Activated CD8-positive, alpha-beta memory T cell treated with anti-CD3 and anti-CD28 coated beads, Interleukin-2, amount 50 U/mL, for 48 hours (primary cell): ENCODE measurements around the gene SLC39A8.

Experiments used
- DNase-seq: peaks from one replicate; pipeline ENCODE4 v3.0.0-alpha.2; 2020

The SLC39A8 gene

DNA sequence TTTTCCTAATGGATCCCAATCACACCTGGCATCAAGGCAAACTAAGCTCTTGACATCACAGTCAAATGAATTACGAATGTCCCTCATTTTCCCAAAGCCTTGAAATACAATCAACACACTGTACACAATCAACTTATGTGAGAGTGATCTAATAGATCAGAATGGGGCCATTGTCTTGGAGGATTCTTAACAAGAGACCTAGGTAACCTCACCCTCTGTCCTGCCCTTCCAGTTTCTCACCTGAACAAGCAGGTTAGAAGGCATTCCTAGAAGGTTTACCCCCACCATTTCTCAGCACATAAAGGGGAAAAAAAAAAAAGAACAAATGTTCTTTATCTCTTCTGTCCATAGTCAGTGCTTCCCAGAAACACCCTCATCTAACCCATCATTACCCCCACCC is 6.3 kb downstream of the SLC39A8 start:
- no peak for DNase-seq

DNA sequence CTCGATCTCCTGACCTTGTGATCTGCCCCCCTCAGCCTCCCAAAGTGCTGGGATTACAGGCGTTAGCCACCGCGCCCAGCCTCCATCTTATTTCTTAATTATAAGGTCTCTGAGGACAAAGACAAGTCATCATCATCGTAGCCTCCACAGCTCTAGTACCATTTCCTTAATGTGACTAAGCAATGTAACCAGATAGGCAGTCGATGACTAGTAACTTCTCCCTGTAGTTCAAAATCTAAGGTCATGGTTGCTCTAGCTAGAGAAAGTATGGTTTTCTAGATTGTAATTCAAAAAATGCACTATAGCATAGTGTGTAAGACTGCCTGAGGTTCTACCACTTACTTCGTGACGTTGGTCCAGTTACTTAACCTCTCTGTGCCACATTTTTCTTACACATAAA is 6.9 kb downstream of the SLC39A8 start:
- DNase-seq = no peak

DNA sequence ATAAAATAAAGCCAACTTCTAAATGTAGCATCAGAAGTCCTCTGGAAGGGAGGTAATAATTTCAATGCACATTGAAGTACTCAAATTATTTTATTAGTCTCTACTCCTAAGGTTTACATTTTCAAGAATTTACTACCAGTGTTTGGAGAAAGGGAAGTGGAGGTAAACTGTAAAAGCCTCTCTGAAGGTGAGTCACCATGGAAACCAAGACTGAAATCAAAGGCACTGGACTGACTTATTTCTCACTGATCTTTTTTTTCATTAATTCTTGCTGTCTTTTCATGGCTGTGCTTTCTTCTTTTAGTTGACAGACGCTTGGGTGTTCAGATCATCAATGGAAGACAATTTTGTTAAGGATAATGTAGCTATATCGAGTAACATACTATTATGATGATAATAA is 9.7 kb downstream of the SLC39A8 start:
- no peak for DNase-seq

DNA sequence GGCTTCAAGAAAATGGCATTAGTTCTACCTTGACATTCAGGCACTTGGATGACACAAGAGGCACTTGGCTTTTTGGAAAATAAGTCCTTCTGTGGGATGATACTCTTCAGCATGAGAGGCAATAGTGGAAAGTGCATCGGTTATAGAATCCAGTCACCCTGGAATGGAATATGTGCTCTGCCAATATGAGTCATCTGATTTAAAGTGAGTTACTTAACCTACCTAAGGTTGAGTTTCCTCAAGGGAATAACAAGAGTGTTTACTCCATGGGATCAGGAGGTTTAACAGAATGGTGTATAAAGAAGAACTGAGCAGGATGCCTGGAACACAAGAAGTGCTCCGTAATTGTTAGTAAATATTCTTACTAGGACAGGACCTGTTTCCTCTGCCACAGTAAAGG is 10.7 kb downstream of the SLC39A8 start:
- DNase-seq = no peak

DNA sequence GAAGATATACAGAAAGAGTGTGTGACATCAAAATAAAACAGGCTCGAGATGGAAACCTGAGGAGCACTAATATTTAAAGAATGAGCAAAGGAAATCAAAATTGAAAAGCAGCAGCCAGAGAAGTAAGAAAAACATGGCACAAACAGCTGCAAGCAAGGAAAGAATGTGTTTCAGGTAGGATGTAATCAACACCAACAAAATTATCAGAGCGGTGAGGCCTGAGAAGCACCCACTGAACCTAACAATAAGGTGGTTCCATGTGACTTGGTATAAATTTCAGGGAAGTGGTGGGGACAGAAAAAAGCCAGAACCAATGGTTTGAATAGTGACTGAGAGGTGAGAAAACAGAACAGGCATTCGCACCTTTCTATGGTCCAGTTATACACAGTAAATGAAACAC is 11.5 kb downstream of the SLC39A8 start:
- DNase-seq = no peak

DNA sequence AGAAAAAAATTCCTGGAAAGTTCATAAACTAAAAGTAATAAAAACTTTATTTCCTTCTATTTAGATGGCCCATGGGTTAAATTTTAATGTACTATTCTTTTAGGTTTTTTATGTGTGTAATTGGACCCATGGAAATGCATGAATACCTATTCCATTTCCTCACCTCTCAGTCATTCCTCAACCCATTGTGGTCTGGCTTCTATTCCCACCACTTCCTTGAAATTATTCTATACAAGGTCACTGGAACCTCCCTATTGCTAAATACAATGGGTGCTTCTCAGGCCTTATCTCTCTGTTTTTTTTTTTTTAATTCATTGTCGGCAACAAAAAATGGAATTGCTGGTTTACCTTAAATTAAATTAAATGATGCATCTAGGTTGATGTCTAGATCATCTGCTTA is 17.2 kb downstream of the SLC39A8 start:
- DNase-seq = no peak

DNA sequence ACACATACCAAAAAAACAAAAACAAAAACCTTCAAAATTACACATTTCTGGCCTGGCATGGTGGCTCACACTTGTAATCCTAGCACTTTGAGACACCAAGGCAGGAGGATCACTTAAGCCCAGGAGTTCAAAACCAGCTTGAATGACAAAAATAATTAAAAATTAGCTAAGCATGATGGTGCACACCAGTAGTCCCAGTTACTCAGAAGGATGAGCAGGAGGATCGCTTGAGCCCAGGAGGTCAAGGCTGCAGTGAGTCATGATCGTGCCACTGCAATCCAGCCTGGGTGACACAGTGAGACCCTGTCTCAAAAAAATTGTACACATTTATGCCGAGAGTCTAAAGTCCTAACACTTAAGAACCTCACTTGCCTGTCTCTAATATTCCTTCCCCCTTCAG is 18.3 kb downstream of the SLC39A8 start:
- DNase-seq = no peak

DNA sequence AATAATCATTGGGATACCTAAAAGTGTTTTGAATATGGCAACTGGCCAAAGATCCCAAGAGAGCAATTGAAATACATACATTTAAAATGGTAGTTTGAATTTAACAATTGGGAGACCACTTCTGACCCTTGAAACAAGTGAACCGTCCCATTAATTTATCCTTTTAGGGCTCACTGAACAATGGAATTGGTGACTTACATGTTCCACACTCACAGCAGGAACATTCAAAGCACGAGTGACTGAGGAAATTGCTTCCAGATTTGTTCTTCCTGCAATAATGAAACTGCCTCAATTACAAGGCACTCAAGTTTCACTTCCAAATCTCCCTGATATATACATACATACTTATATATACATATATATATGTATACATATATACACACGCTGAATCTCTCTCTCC is 20.6 kb downstream of the SLC39A8 start:
- no peak for DNase-seq

DNA sequence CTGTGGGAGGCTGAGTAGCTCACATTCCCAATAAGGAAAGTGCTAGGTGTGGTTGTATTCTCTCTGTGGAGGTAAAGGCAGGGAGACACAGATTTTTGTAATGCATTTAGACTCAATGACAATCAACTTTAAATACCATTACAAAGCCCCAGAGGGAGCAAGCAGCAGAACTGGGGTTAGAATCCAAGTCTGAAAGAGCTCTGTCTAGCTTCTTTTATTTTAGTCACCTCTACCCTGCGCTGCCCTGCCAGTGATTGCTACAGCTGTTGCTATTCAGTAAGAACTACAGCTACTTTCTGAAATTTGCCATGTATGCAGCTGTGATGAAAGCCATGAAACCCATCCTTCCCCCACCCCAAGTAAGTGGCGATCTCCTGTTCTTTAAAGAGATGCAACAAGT is 22.5 kb downstream of the SLC39A8 start:
- DNase-seq = no peak

DNA sequence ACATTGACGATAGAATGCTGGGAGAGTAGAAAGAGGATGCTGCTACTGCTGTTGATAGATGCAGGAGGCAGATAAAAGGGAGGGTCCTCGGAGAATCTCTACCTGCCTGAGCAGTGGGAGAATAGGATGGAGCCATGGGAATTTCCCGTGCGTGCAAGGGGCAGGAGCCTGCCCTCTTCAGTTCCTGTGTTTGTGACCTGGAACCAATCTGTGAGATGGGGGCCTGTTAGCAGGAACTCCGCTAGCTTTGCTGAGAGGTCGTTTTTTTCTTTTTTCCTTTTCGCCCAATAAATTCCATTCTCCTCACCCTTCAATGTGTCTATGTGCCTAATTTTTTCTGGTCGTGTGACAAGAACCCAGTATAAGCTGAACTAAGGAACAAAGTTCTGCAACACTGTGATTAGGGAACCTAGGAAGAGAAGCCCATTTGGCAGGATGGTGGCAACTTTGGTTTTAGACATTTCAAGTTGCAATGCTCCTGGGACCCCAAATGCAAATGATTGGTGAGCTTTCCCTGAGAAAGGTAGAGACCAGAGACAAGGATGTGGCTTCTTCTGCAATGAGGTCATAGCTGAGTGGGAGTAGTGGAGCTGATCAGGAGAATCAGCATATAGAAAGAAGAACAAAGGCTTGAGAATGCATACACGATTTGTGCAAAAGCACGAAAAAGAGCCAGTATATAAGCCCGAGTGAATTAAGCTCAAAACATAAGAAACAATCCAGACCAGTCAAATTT is 23.9 kb downstream of the SLC39A8 start:
- DNase-seq = no peak

DNA sequence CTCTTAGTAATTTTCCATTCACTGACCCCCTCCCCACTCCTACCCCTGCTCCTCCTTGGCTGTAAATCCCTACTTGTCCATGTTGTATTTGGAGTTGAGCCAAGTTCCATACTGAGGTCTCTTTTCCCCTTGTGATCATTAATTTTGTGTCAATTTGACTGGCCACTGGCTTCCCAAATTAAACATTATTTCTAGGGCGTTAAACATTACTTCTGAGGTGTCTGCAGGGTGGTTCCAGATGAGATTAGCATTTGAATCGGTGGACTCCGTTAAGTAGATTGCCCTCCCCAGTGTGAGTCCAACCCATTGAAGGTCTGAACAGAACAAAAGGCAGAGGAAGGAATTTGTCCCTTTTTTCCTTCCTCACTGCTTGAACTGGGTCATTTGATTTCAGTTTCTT is 25.7 kb downstream of the SLC39A8 start:
- no peak for DNase-seq

DNA sequence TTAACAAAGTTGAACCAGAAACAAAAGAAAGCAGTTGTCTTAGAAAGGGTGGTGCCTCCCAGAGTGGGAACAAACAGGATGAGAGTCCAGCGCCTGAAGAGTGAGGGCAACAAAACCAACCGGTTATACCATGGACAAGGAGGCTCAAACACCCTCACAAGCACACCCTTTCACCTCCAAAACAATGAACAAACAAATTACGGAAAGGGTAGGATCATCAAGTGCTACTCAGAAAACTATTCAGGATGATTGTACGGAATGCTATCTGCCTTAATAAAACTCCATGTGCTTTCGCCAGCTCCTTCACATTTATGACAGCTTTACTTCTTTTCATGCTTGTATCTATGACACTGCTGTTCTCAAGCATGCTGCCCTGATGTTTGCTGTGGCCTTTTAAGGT is 26.8 kb downstream of the SLC39A8 start:
- no peak for DNase-seq

DNA sequence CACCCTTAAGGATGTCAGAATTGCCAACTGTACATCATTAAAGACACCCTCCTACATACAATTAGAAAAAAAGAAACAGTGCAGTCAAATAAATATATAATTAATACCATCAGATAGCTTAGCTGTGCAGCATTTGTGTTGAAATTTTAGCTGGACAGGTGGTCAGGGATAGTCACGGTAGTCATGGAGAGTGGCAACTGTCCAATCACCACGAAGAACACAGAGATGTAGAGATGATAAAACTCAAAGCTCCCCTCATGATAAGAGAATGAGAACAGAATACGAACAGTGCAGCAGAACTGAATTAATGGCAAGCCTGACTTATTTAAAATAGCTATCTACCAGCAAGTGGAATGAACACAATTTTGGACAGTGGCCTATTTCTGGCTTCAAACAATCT is 27.2 kb downstream of the SLC39A8 start:
- DNase-seq = no peak

DNA sequence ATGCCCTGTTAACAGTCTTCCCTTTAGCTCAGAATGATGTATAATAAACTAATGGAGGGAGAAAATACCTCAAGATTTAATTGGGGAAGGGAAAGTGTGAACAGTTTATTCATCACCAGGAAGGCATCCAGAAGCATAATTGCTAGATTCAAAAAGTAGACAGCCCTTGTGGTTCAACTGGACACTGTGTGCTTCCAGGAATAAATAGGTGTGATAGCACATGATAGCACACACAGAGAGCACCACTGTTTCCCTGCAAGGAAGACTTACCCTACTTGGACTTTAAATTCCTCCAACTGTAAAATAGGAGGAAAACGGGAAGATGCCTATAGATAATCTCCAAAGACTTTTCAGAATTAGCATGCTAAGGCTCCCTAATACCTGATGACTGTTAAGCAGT is 27.8 kb downstream of the SLC39A8 start:
- no peak for DNase-seq

DNA sequence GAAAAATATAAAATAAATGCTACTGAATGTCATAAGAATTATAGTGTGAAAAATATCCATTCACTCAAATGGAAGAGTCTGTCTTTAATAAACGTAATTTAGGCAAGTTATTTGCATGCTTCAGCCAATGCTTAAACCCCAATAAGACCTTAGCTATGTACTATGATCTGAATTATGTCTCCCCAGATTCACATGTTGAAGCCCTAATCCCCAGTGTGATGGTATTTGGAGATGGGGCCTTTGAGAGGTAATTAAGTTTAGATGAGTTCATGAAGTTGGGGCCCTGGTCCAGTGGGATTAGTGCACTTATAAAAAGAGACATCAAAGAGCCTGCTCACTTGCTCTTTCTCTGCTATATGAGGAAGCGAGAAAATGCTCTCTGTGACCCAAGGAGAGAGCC is 28.7 kb downstream of the SLC39A8 start:
- no peak for DNase-seq

DNA sequence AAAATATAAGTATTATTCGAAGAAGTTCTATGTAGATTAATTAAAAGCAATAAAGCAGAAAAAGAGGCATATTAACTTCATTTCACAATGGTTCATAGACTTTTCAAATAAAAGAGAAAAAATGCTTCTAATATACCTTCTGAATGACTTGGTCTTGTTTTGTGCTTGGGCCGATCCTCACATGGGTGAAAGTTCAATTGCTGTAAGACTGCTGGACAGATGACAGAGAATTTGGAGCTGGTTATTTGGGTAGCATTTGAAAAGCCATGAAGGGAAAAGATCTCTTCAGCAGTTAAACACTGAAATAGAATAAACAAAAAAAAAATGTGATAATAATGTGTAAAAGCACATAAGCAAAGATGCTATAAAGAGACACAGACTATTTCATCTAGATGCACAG is 29.8 kb downstream of the SLC39A8 start:
- no peak for DNase-seq

DNA sequence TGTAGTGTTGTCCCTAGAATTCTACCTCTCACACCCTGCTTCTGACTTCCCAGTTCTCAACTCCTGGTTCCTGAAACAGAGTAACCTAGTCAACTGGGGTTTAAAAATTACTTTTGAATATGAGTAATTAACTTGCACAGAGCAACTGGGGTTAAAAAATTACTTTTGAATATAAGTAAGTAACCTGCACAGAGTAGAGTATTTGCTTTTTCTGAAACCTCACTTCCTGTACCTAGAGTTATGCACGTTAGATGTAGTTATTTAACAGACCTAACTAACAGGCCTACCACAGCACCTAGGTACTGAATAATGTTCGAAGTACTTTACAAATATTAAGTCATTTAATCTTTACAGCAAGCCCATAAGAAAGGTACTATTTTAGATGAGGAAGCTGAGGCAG is 32.9 kb downstream of the SLC39A8 start:
- no peak for DNase-seq

DNA sequence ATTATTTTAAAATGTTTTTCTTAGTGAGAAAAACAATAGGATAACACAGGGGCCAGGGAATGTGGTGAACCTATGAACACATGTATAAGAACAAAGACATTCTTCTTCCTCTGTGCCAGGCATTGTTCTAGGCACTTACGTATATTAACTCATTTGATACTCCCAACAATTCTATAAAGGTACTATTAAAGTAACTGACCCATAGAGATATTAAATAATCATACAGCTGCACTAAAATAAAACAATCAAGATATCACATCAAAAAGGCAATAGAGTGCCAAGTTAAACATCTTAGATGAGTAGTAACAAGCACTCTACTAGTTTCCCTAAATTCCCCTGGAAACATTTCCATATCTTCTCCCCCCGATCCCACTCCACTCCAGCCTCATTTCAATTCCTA is 33.4 kb downstream of the SLC39A8 start:
- DNase-seq = no peak

DNA sequence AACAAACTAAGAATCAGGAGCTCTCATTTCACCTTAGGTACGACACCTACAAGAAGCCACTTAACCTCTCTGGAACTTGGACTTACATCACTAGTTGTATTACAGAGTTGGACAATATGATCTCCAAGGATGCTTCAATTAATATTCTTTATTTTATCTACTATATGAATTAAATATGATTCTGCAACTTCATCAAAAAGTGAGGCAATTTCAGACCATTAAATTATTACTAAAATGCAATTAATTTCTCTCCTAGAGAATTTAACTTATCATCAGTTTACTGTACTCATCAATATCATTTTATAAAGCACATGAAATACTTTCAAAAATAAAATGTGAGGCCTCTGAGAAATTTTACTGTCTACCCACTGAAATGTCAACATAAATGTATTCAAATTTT is 33.9 kb downstream of the SLC39A8 start:
- DNase-seq = no peak

DNA sequence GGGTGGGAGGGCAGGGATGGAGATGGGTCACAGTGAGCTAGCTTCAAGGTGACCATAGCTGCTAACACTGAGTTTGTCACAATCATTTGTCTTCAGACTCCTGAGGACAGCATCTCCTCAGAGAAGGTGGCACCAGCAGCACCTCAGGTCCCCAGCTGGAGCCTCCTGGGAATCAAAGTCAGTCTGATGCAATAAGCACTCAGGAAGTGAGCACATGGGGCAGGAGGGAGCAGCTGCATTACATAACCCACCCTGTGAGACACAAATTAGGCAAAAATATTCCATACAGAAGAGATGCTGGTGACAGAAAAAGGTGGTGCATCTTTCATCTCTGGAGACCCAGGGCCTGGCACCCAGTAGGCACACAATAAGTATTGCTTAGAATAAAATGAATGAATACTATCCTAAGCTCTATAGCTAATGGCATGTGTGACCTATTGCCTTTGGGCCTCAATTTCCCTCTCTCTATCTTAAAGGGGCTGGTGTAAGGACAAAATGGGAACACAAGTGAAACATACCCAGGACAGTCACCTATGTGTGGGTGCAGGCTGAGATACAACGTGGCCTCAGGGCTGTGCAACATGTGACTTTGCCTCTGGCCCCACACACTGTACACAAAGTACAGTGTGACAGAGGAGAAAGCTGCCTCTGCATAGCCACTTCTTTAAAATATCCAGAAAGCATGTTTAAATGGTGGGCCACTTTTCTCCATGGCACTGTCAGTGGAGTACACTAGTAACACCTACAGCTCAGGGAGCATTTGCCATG is 37.1 kb downstream of the SLC39A8 start:
- no peak for DNase-seq

DNA sequence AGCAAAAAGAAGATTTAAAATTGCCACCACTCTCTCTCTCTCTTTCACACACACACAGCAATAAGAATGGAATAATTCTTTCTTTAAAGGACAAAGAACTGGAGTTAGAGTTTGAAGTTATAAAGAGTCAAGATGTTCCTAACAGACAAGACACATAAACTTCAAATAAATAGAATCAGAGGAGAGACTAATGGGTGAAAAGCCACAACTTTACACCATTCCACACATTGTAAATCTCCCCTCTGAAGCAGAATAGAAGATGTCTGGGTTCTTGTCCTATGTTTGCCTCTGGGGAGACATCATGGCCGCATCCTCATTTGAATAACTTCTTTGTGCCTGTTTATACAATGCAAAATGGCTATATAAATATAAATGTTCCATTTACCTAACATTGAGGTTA is 39.6 kb downstream of the SLC39A8 start:
- DNase-seq = no peak

DNA sequence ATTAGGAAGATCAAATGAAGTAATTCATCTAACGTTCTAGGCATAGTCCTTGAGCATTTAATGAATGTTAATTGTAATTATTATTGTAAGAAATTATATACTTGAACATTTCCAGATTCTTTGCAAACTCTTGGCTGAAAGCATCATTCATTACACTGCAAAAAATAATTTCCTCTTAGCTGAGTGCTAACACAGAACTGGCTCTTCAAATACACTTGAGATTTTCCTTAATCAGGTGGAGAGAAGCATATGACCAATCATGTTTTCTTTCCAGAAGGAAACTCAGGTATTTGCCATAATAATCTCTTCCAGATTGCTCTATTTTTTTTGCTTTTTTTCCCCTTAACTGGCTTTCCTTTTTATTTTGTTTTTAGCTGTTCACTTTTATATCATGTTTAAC is 42.5 kb downstream of the SLC39A8 start:
- DNase-seq = no peak

DNA sequence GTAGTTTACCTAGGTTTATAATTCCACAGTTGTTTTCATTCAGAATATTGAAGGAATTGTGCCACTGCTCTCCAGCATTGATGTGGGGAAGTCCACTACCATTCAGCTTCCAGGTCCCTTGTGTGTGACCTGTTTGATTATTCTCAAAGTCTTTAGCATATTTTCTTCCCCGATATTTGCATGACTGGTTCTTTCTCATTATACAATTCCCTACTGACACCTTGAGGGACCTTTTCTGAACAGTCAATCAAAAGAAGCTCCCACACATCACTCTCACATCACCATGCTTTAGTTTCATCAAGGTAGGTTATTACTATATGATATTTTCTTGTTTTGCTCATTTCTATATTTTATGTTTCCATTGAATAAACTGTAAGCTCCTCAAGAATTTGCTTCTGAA is 44.1 kb downstream of the SLC39A8 start:
- DNase-seq = no peak

DNA sequence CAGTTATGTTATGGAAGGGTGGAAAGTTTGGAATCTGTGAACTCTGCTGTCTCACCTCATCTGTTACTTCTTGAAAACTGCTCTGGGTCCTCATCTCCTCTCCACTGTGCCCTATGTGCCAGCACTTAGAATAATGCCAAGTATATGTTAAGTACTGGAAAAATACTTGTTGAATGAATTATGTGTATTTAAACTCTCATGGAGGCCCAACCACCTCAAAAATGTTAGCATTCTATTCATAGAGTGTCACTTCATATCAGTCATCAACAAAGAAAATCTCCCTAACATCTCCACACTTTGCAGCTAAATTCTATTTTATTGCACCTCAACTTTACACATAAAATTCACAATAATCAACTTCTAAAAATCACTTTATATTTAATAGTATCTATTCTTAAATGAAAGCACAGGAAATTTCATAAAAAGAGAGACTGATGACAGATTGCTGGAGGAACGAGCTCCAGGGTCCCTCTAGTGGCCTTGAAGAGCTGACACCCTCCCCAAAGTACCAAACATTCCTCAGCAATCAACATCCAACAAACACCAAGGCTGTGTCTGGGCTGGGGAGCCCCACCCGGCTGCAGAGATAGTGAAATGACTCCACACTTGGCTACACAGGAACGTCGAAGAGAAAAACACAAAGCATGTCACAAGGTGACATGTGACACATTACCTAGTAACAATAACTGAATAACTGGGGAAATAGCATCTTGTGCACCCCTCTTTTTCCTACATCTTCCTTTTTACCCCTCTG is 45.8 kb downstream of the SLC39A8 start:
- DNase-seq = no peak
